ENCODE data around the gene SMG7.

GRCh38 chr1:183520379-183520778, 48.1 kb downstream of the SMG7 start:
- TF ChIP-seq CTCF (IDR thresholded peaks at IDR 0.05; ENCODE audit: low read depth, low read length, poor library complexity, severe bottlenecking) (no peak), EZH2phosphoT487 (IDR thresholded peaks at IDR 0.05; ENCODE audit: borderline replicate concordance, low read length) (no peak)
